ENCODE data around the gene RPL12.

Gene RPL12

GRCh38 chr9:127403507-127404192 is 47.6 kb downstream of the RPL12 start:
- DNase-seq = no peak

DNA sequence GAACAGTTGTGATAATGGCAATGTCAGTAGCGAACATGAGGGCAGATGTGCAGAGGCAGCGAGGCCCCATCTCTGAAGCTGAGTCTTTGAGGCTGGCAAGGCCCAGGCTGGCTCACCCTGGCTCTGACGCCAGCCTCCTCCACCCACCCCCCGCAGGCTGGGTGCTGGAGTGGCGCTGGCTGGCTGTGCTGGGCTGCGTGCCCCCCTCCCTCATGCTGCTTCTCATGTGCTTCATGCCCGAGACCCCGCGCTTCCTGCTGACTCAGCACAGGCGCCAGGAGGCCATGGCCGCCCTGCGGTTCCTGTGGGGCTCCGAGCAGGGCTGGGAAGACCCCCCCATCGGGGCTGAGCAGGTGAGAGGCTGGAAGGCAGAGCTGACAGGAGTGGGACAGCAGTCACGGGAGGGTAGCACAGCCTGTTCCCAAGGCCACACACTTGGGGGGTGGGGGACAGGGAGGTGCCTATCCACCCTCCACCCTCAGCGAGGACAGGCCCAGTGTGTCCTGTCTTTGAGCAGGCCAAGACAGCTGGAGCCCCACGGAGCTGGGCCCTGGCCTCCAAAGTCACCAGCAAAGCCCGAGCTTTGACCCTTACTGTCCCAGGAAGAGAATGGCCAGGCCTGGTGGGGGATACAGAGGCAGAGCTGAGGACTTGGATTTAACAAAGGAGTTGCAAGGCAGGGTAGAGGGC is 48.7 kb downstream of the RPL12 start:
- DNase-seq = no peak

DNA sequence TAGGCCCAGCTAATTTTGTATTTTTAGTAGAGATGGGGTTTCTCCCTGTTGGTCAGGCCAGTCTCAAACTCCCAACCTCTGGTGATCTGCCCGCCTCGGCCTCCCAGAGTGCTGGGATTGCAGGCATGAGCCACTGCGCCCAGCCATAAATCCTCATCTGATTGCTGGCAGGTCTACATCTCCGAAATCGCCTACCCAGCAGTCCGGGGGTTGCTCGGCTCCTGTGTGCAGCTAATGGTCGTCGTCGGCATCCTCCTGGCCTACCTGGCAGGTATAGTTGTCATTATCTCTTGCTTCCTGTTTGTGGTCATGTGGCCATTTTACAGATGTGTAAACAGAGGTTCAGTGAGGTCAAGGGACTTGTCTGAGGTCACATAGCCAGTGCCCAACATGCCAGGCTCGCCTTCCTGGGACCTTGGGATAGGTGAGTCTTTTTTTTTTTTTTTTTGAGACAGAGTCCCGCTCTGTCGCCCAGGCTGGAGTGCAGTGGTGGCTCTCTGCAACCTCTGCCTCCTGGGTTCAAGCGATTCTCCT is 51.4 kb downstream of the RPL12 start:
- DNase-seq = no peak

DNA sequence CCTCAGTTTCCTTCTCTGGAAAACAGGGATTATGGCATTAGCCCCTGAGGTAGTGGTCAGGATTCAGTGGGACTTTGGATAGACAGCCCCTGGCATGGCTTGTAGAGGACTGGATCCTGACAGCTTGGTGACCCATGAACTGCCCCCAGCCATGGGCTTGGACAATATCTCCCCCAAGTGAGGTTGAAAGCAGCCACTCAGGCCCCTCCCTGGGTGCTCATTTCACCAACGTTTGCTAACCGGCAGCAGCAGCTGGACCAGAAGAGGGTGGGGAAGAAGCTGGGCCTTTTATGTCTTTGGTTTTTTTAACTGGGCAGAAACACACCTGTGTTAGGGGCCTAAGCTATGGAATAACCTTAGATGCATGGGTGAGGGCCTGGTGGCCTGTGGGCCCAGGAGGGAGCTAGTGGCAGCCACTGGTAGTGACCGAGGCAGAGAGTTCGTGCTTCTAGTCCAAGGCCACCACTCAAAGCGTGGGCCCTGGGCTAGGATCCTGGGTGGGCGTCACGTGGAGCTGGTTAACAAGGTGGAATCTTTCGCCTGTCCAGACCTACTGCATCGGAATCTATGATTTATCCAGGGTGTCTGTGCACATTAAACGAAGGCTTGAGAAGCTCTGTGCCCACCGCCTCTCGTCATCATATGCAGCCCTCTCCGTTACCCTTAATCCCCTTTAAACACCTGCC is 52.3 kb downstream of the RPL12 start:
- no peak for DNase-seq

DNA sequence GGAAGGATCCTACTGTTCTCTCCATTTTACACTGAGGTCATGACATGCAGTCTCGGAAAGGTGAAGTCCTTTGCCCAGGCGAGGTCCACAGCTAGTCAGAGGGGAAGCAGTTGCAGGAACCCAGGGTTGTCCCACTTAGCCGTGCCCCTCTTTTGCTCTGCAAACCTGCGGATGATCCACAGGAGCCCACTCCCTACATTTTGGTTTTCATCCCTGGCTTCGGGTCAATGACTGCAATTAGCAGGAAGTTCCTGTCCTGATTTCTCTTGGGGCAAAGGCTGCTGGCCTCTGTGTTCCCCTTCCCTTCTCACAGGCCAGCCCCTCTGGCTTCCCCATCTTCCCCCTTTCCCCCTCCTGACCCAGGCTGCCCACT is 52.9 kb downstream of the RPL12 start:
- no peak for DNase-seq
